Measurements from ENCODE around the gene COPRS.

The COPRS gene

GRCh38 chr17:31858642-31859486 is at the start of gene COPRS:
Gene COPRS, minus strand, starts transcription at chr17:31859244. Its CDS starts 45 bp downstream, at chr17:31859199.
- DNase-seq, result peak; percentile 5 to 62

- DNase-seq, result no peak
Measured at GRCh38 chr17:31908386-31908785, 49.3 kb upstream of the COPRS start.

DNA sequence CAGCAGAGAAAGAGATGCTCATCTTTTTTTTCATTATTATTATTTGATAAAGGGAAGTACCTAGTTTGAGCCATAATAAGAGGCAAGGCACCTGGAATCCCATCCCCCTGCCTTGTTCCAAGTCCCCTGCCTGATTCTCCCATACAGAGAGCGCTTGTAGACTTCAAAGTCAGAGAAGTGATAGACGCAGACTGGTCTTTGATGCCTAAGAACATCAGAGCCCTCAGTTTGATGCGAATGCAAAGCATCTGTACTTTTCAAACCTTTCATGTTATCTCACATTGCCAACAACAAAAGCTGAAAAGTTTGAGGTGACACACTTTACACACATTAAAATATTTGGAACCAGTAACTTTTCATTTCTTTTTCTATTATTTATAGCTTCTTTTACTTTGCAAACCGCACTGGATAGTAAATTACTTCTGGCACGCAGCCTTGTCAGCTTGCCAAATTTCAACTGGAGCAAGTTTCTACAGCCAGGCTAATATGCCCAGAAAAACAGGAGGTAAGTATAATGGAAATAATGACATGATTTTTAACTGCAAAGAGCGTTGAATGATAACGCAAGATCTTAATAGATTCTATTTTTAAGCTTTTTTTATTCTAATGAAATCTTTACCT is 48.4 kb upstream of the COPRS start:
- DNase-seq, result no peak

- no peak for DNase-seq
Measured at GRCh38 chr17:31903401-31903800, 44.4 kb upstream of the COPRS start.

GRCh38 chr17:31902693-31903092 is 43.6 kb upstream of the COPRS start:
- no peak for DNase-seq

DNA sequence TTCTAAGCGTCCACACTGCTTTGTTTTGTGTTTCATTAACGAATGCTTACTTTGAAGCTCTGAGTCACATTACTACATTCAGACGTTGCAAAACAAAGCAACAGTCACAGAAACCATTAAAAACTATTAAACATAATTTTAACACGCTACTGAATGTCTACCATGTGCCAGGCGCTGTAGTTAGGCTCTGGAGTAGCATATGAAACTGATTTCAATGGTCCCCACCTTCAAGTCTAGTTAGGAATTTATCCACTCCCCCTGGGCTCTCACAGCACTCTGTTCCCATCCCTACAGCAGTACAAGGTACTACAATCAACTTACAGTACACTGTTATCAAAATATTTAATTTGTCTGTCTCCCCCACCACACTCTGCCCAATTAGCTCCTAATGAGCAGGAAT is 41.8 kb upstream of the COPRS start:
- no peak for DNase-seq

DNA sequence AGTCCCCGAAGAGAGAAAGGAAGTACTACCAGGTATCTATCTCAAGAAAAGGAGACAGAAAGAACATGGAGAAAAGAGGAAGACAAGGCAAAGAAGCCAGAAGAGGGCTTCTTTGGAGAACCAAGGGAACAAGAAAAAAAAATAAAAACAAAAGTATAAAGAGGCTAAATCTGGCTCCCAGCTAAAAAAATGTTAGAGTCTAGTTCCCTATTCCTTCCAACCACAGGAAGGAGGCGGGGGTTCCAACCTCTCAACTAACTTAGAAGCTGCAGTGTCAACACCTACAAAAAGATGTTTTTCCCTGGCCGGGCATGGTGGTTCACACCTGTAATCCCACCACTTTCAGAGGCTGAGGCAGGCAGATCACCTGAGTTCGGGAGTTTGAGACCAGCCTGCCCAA is 29.1 kb upstream of the COPRS start:
- DNase-seq, result peak in 1 of 2 donors; percentile 92

DNA sequence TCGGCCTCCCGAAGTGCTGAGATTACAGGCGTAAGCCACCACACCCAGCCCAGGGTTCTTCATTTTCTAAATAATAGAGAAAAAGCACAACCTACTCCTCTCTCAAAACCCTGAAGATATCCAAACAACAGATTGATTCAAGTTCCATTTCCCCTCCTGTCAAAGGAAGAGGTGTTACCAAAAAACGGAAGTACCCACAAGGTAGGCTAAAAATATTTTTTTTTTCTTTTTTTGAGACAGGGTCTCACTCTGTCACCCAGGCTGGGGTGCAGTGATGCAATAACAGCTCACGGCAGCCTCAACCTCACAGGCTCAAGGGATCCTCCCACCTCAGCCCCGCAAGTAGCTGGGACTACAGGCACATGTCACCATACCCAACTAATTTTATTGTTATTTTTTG is 23.5 kb upstream of the COPRS start:
- DNase-seq, result no peak

GRCh38 chr17:31880311-31880710 is 21.3 kb upstream of the COPRS start:
- no peak for DNase-seq

DNA sequence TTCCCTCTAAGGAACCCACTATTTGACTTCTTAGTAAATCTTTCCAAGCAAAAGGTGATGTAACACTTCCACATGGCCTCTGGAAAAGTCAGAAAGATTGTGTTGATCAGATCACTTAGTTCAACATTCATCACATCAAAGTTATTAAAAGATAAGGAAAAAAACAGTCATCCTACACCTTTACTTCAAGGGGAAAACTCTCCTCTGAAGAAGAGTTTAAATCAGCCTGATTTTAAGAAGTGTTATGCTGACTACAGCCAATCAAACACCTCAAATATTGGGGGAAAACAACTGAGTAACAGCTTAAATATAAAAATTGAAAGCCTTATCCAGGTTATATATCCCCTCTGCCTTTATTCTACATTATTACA is 19.6 kb upstream of the COPRS start:
- DNase-seq, result no peak

- DNase-seq, result no peak
Measured at GRCh38 chr17:31877911-31878702, 19.1 kb upstream of the COPRS start.

GRCh38 chr17:31877341-31877740 is 18.3 kb upstream of the COPRS start:
- DNase-seq, result no peak

DNA sequence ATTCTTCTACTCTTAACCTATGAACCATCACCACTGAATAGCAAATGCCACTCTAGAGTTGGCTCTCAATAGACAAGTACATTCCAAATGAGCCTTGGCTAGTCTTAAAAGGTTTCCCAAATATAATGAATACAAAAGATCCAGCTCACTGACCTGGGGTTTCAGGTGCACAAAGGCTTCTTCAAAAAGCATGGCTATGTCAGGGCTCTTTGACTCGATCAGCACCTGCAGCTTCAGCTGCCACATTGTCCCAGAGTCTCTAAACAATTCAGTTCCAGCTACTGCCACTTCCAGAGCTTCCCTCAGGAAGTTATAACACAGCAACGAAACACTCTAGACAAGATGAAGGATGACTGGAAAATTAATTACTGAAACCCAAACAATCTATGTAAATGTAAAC is 16.0 kb upstream of the COPRS start:
- no peak for DNase-seq

GRCh38 chr17:31869797-31870568 is 10.9 kb upstream of the COPRS start:
- DNase-seq, result no peak

GRCh38 chr17:31869031-31869430 is 10.0 kb upstream of the COPRS start:
- no peak for DNase-seq

- no peak for DNase-seq
Measured at GRCh38 chr17:31859487-31860008, 504 bp upstream of the COPRS start.

GRCh38 chr17:31857920-31858641 is 963 bp downstream of the COPRS start:
- no peak for DNase-seq

- DNase-seq, result no peak
Measured at GRCh38 chr17:31856750-31857149, 2.3 kb downstream of the COPRS start.

DNA sequence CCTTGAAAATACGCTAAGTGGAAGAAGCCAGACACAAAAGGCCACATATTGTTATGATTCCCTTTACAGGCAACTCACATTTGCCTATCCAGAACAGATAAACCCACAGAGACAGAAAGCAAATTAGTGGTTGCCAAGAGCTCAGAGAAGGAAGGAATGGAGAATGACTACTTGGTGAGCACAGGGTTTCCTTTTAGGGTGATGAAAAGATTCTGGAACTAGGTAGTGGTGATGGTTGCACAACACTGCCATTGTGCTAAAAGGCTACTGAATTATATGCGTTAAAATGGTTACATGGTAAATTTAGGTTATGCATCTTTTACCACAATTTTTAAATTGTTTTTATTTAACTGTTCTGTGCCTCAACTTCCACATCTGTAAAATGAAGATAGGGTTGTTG is 4.4 kb downstream of the COPRS start:
- DNase-seq, result no peak

GRCh38 chr17:31853911-31854470 is 5.1 kb downstream of the COPRS start:
- DNase-seq, result no peak

GRCh38 chr17:31845291-31845690 is 13.8 kb downstream of the COPRS start:
- no peak for DNase-seq
